Stimulated activated CD4-positive, alpha-beta T cell treated with anti-CD3 and anti-CD28 coated beads, Interleukin-1b, Interleukin-23, amount 100 ng/mL, for 24 hours (primary cell): Measurements from ENCODE around the gene POC1A.

ENCODE experiments used
- DNase-seq, 4 experiments: peaks; one replicate each; pipeline ENCODE4 v3.0.0-alpha.2; 2020; ENCODE audit warnings: low read depth in 4 of 4, low spot score in 1 of 4

The POC1A gene

DNA sequence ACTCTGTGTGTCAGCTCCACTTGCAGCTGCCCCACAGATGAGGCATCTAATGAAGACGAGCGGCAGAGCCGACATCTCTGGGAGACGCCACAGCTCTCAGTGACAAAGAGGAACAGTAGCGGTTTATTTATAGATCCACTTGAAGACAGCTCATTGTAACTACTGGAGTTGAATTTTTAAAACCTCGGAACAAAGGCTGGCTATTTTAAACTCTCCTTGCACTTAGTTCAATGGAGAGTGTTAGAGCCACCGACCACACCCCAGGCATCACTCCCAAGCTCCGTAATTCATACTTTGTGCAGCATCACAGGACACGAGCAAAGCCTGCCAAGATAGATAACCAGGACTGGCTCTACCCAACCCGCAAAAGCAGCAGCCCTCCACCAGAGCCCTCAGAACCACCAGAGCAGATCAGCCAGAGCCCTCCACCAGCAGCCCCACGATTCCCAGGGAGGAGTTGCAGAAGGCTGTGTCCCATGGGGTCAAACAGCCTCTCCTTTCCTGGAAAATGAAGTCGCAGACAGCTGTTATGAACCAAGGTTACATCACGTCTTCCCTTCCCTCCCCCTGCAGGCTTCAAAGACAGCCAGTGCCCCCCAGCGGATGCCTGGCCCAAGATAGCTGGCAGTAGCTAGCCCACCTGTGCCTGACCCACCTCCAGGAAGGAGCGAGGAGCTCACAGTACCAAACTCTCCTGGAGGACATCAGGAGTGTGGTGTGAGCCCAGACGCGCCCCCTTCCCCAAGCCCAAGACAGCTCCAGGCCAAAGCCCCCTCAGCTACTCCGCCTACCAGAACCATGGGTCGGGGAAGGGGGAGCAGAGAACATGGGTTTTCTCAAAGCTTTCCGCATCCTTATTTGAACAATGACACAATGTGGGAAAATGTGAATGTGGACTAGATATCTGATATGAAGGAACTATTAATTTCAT lies 45.7 kb downstream of the POC1A start:
- DNase-seq: no peak

DNA sequence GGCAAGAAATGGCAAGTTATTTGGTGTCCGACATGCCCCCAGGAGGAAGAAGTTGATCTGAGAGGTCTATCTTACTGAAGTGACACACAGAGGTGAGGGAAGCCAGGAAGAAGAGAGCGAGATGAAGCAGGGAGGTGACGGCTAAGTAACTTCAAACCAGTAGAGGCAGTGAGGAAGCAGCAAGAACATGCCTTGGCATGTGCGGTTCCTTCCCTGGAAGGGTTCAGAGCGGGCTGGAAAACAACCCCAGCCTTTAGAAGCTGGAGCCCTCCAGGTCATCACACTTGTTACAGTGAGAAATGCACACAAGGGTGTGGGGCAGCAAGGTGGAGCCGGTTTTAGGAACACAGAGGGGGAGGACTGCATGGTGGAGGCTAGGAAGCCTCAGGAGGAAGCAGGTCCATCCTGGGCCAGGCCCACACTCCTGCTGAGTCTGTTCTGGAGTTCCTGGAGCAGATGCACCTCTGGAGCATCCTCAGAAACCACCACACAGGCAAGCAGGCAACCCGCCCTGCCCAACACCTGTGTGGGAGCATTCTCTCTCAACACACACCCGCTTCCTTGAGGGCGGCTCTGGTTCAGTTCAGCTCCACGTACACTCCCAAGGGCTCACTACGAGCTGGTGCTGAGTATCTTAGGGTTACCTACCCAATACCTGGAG lies 47.1 kb downstream of the POC1A start:
- DNase-seq: no peak

DNA sequence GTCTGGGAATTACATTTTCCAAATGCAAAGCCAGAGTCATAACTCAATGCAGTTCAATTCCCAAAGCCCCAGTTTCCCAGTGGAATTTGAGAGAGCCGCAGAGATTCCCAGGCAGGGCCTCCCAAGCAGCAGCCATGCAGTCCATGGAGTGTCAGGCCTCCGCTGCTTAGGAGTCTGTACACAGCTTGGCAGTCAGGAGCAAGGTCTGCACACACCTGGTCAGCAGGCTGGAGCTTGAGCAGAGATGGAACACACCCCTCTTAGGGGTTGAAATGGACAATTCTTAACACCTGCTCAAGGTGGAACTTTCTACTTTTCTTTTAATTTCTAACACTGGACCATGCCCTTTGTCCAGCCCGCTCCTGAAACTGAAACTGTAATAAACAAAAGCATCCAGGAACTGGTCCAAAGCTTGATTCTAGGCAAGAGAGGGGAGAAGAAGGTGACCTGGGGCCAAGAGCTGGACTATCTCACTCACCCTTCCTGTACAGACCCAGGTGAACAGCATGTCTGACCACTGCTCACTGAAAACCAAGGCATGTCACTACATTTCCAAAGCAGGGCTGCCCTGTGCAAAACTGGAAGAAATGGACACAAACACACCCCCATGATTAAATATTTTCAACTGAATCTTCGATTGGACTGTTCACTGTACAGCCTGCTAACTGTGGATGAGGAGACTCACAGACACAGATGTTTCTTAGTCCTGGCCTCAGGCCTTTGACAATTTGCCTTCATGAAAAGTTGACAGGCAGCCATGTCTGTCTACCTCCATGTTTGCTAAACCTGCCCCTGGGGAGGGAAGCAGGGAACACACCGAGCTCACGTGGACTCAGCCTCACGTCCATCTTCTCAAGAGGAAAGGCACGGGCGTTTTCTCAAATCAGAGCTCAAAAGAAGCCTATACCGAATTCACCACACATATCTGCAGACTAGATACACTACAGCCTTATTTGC lies 49.3 kb downstream of the POC1A start:
- DNase-seq: no peak

DNA sequence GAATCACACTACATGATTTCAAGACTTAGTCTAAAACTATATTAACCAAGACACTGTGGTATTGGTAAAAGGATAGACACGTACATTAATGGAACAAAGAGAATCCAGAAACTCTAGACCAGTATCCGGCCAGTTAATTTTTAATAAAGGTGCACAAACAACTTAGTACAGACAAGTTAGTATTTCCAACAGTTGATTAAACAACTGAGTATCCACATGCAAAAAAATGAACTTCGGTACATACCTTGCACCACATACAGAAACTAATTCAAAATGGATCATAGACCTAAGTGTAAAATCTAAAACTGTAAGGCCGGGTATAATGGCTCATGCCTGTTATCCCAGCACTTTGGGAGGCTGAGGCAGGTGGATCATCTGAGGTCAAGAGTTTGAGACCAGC lies 51.3 kb downstream of the POC1A start:
- DNase-seq: no peak

DNA sequence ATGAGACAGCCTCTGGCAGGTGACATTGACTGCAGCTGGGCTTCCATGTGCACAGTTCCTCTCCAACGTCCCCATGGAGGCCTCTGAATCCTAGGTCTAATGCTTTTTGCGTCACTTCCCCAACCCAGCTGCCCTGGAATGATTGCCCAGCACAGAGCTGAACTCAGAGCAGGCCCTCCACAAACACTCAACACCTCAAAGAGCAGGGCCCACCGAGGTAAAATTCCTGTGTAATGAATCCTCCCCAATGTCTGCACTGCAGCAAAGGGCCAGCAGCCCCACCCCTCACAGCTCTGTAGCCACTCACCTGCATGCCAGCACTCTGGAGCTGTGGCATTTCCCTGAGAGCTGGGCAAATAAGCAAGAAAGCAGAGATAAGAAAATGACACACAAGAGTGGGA lies 55.2 kb downstream of the POC1A start:
- no peak for DNase-seq

DNA sequence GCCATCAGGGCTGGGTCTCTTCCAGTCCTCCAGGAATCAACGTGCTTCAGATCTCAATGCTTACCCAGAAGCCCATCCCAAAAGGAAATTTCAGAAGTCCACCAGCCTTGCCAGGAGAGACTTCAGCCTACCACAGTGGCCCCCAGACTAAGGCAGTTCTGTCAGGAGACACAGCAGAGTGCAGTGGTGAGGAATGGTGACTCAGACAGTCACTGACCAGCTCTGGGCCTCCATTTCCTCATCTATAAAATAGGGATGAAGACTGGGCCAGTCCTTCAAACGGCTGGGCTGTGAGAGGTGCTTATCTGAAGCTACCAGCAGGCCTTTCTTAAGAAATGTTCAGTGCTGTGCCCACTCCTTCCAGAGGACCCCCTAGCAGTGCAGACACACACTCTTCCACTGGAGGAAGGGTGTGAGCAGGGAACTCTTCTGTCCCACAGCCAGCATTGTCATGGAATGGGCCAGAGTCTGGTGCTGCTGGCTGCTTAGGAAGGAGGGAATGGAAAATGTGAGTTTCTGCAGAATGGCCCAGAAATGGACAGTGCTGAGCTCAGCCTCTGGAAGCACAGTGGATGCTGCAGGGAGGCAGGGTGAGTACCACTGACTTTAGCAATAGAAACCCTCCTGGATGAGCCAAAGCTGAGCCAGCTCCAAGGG lies 56.2 kb downstream of the POC1A start:
- DNase-seq: no peak

DNA sequence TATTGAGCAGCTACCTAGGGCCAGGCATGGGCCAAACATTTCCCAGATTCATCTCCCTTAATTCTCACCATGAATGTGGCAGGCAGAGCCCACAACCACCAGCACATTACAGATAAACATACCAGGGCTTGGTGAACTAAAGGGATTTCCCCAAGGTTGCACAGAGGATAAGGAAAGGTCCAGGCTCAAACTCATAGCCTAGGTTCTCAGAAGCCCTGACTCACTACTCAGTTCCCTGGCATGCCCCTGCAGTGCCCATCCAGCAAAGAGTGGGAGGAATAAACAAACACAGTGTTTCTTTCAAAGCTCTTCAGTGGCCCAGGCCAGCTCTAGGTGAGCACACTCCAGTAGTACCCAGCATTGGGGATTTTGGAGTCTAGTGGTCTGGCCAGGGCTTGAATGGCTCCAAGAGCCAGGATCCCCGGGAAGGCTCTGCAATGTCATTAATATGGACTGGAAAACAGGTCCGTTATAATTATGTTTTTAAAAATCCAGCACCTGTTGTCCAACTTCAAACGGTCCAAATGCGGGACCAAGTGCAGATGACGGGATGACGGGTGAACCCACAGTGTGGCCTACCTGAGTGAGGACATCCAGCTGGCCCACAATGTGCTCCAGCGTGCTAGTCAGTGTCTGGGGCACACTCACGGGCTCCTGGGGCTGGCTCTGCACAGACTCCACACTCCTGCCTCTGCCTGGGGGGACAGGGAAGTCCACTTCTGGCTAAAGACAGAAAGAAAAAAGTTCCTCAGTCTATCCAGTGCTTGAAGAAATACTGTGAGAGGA lies 58.0 kb downstream of the POC1A start:
- no peak for DNase-seq

DNA sequence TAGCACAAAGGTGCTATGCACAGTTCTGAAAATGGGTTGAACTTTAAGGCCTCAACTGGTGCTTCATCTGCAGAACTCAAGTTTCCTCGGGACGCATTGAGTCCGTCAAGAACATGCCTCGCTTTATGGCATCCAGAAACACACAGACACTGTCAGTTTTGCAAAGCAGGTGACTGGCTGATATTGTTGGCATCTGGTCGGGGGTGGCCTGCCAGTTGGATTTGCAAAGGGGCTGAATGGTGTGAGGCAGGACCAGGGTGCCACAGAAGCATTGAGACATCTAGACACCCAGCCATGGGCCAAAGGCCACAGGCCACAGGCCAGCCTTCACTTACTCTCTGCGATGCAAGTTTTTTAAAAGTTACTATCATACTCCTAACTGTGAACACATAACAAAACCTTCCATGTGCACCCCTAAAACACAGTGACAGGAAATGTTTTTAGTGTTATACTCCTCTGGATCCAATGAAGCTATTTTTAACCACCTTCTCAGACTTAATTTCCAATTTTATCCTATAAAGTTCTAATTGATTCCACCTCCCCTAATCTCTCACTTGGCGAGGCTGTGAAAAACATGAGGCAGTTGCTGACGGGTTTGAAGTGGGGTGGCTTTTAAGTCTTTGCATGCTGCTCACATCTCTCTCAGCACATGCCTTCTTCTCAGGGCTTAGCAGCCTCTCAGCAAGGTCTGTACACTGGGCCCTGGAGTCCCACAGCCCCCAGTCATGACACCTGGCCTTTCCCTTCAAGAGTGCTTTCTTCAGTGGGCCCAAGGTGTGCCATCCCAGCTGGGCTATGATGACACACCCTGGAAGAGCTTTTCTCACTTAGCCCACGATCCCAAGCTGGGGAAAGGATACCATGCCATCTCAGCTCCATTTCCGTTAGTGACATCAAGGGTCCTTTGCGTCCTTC lies 59.4 kb downstream of the POC1A start:
- no peak for DNase-seq

DNA sequence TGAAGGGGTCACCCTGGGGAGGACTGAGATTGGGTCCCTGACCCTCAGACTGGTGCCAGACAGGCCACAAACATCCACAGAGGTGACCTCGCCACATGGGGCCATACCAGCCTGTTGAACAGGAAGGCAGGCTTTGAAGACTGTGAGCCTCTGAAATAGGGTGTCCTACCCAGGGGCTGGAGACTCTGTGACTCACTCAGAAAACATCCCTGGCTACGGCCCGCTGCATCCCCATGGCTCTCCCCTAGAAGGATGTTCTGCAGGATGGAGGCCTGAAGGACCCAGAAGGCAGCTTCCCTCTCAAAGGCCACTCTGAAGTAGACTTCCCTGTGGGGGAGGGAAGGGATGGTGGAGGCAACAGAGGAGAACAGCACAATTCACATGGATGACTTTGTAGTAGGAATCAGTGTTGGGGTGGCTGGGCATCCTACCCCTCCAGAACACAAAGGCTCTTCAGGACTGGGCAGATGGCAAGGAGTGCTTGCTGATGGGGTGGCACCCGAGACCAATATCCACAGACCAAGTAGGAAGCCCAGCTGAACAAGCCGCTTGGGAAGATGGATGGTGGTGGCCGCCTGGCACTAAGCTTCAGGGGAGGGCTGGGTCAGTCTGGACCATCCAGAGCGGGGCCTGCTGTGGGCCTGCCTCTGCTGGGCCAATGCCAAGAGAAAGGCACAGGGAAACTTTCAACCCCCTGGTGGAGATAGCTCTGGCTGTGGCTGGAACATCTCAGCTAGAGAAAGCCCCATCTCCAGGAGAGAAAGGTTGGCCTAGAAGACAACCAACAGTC lies 60.3 kb downstream of the POC1A start:
- DNase-seq: no peak

DNA sequence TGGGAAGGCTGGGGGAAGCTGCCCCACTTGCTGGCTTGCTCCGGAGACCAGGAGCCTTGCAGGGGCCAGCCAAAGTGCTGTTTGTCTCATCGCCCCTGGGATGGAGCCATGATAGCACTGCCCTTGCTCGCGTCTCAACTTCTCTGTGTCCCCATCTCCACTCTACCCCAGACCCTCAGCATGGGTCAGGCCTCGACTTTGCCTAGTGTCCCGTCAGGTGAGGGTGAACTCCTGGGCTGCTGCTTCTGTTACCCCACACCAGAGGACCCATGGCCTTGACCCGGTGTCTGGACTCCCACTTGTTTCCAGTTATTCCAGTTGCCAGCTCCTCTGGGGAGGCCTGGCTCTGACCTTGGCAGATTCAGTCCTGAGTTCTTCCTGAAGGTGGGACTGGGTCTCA lies 61.3 kb downstream of the POC1A start:
- DNase-seq: no peak

DNA sequence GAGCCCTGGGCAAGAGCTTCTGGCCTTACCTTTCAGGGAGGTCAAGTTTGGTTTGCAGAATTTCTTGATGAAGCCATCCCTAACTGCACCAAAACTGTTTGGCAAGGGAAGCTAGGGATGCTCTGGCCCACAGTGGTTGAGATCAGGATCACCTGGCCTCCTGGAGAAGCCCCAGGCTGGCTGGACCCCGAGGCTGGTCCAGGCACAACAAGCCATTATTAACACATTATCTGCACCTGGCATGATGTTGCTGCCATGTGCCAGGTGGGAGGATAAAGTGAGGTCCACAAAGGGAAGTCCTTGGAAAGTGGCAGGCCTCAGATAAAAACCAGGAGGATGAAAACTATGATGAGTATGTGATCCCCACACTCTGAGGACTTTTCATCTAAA lies 62.0 kb downstream of the POC1A start:
- DNase-seq: no peak

DNA sequence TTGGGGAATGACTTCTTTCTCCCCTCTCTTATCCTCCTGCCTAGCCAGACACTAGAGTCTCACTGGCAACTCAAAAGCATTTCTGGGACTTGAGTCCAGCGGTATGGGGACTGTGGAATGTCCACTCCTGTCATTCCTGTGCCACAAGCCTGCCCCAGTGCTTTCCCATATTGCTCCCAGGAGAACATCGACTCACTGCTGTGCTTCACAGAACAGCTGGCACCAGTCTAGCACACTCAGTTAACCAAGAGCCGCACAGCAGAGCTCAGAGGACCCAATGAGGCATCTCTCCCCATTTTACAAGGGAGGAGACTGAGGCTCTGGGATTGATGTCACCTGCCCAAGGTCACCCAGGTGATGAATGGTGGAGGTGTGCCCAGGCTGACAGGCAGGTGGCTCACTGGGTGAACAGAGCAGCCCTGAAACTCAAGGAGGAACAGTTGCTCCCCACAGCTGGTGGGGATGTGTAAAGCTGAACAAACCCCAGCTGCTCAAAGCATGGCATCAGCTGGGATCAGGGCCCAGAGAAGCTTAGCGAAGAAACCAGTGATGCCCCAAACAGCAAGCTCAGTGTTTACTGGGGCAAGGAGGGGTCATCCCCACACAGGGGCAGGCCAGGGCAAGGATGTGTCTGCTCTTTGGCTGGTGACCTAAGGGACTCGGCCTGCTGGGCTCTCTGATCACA lies 62.5 kb downstream of the POC1A start:
- DNase-seq: no peak

DNA sequence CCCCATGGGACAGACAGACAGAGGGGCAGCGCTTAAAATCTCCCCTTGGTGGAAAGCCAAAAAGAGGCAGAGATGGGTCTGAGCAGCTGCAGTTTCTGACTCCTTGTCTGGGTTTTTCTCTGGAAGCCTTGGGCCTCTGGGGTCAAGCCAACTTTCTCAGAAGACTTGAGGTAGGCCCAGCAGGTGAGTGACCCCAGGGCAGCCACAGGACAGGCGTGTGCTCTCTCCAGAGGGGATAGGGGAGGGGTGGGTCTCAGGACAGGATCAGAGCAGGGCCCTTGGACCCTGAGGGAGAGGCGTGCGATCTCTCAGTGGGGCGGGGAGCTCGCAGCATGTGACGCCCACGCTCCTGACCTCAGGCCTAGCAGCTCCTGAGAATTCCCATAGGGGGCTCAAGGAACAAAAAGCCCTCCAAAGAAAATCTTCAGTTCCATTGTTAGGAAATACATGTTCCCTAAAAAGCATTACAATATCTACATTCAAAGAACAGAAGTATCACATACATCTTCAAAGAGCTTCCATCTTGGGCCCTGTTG lies 63.2 kb downstream of the POC1A start:
- DNase-seq: no peak

DNA sequence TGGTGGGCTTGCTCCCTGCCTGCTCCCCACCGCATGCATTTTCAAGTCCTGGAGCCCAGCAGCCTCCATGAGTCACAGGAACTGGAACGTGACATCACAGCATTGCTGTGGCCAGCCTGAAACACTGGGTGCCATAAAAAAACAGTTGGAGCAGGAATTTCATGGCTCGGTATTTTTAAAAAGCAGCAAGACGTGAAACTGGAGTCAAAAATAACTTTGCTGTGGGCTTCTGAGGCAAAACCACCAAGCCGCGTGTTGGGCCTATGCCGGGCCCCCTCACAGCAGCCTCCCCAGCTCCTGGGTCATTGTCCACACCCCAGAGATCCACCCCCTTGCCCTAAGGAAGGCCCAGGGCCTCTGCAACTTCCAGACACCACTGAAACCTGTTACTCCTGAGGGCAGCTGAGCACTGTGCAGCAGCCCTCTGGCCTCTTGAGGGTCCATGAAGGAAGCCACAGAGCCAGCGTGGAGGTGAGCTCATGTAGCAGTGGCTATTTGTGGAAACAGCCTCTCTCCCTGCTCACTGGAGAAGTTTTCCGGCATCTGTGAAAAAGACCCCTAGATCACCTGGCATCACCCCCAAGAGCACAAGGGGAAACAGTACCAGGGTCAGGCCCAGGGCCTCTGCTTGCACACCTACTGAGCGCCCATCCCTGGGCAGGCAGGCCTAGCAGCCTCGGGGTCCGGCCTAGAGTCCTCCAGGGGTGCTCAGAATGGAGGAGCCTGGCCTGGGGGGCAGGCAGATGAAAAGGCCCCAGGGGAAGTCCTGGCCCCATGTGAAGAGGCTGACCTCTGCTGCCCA lies 63.9 kb downstream of the POC1A start:
- DNase-seq: no peak

DNA sequence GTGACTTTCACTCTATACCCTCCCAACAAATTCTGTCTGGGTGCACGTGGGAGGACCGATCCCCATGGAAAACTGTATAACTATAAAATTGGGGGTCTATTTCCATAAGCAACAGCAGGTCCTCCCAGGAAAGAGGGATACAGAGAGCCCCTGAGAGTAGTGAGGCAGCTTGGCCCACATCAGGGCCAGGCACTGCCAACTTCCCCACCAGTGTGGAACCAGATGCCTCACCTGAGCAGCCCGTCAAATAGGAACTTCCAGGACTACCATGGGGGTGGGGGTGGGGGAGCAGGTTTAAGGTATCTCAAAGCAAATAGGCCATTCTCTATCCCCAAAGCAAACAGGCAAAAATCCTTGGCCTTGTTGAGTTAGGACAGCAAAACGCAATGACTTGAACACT lies 64.5 kb downstream of the POC1A start:
- no peak for DNase-seq

DNA sequence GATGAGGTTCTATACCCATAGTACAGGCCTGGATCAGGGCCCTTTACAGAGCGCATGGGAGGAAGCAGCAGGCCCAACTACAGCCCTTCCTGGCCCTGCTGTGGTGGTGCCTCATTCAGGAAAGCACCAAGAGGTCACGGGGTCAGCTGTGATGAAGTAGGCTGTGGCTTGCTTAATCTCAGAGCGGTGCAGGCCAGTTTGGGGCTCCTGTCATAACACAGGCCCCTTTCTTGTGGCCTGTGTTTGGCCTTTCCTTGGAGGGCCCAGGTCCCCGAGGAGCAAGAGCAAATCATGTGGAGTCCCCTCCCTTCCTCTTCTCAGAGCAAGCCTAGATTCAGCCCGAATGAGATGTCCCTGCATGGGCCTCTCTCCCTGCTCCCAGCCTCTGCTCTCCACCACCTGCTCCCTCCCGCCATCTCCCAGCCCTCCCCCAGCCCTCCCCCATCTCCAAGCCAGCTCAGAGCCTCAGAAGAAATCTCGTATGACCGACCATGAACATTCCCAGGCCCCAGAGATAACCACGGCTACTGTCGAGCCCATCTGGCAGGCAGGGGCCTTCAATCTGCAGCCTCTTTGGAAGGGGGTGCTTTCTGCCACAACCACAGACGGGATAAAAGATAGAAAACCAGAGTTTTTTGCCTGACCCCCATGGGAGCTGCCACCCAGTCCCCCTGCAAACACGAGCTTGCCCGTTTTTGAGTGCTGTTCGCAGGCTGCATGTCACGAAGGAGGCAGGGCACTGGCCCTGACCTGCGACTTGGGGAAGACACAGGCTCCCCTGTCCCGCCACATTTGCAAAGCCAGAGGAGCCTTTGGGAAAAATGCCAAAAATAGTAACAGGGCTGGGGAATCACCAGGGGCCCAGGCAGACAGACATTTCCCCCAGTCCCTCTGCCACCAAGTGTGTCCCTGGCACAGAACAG lies 65.5 kb downstream of the POC1A start:
- no peak for DNase-seq
